A549 (cell line): Measurements from ENCODE around the gene CCL17. TPM values are rescaled to one million over a fixed set of nuclear protein-coding genes. Genes with fewer than 3 reads are reported as not detected.

Experiments used
- ATAC-seq, 2 experiments: fragments of 200-7000 bp in 1 of 2; fragments of >200 bp in 1 of 2; cut with Nextera tagmentation in 1 of 2; cut with Tn5 transposase in 1 of 2; 3 replicates each; pipeline versions ENCODE4 v1.8.0 to v1.9.1; 2018 to 2020; ENCODE audit warnings: mild to moderate bottlenecking in 1 of 2, moderate library complexity in 1 of 2
- CTCF ChIA-PET: fragments of 300-600 bp; sonication (Branson Sonifier 250); formaldehyde crosslinking; extraction: SDS; loops from one replicate; lab custom pipeline; 2021; ENCODE audit warnings: antibody characterized with exemption, inconsistent platforms; lab: Yijun Ruan, JAX
- POLR2A ChIA-PET: fragments of 350-600 bp; formaldehyde crosslinking; extraction: SDS; loops from one replicate; lab custom pipeline; 2021; ENCODE audit warnings: antibody characterized with exemption, inconsistent platforms; lab: Yijun Ruan, JAX
- DNase-seq, 2 experiments: peaks; one replicate each; pipeline versions ENCODE4 v3.0.0 to v3.0.0-alpha.2; 2011 to 2016; ENCODE audit warnings: low read depth in 1 of 2, low spot score in 1 of 2
- FAIRE-seq: peaks from 2 replicates; lab custom pipeline; 2011; peaks lifted over from hg19 to GRCh38; lab: Jason Lieb, UNC
- H3K27ac ChIP-seq, 2 experiments: fragments of >200 bp; sonication (Bioruptor Twin); formaldehyde crosslinking; 3 replicates each; pipeline ENCODE4 v1.5.1; 2016 to 2017
- H3K4me1 ChIP-seq: fragments of >200 bp; sonication (Bioruptor Twin); formaldehyde crosslinking; 3 replicates; pipeline ENCODE4 v1.6.1; 2016
- H3K4me2 ChIP-seq: fragments of >200 bp; sonication (Bioruptor Twin); formaldehyde crosslinking; 3 replicates; pipeline ENCODE4 v1.6.1; 2016
- H3K4me3 ChIP-seq: fragments of >200 bp; sonication (Bioruptor Twin); formaldehyde crosslinking; 3 replicates; pipeline ENCODE4 v1.5.1; 2016
- H3K9me3 ChIP-seq: fragments of >200 bp; sonication (Bioruptor Twin); formaldehyde crosslinking; 3 replicates; pipeline ENCODE4 v1.6.1; 2016
- BCL3 ChIP-seq: fragments of >200 bp; sonication (Bioruptor Twin); formaldehyde crosslinking; IDR thresholded peaks from 3 replicates; pipeline ENCODE4 v1.6.1; 2016
- CTCF ChIP-seq: fragments of >200 bp; sonication (Bioruptor Twin); formaldehyde crosslinking; IDR thresholded peaks from 3 replicates; pipeline ENCODE4 v1.5.1; 2016
- ESRRA ChIP-seq: fragments of 150-350 bp; IDR thresholded peaks from 2 replicates; pipeline ENCODE4 v1.6.1; 2014; ENCODE audit warnings: mild to moderate bottlenecking, low read length, borderline replicate concordance
- FOSB ChIP-seq: fragments of 250-450 bp; sonication (Bioruptor Pico); IDR thresholded peaks from 2 replicates; pipeline ENCODE4 v1.5.0; 2020; ENCODE audit warnings: mild to moderate bottlenecking, moderate library complexity
- FOSL2 ChIP-seq, 2 experiments: fragments of 450-650 bp in 1 of 2; fragments of >200 bp in 1 of 2; sonication (Bioruptor Twin) in 1 of 2; formaldehyde crosslinking; IDR thresholded peaks; 2 replicates each; pipeline versions ENCODE4 v1.5.0 to v1.6.1; 2016 to 2020; ENCODE audit warnings: mild to moderate bottlenecking in 1 of 2, moderate library complexity in 1 of 2
- HES2 ChIP-seq: fragments of >200 bp; sonication (Bioruptor Twin); formaldehyde crosslinking; IDR thresholded peaks from 2 replicates; pipeline ENCODE4 v1.6.1; 2016
- JUN ChIP-seq, 2 experiments: fragments of >200 bp; sonication (Bioruptor Twin); formaldehyde crosslinking; IDR thresholded peaks; 2 replicates in 1 of 2; 3 replicates in 1 of 2; pipeline ENCODE4 v1.6.1; 2016 to 2017
- MAX ChIP-seq: IDR thresholded peaks from 2 replicates; pipeline ENCODE4 v1.6.1; 2012
- MYC ChIP-seq: IDR thresholded peaks from 2 replicates; pipeline ENCODE4 v1.6.1; 2012; ENCODE audit warnings: mild to moderate bottlenecking, inconsistent platforms, low read length, improper control_type of control experiment, borderline replicate concordance
- PHF8 ChIP-seq: fragments of 200-600 bp; sonication (generic); IDR thresholded peaks from 2 replicates; pipeline ENCODE4 v1.6.1; 2016; ENCODE audit warnings: low read depth, mild to moderate bottlenecking, antibody characterized with exemption, moderate library complexity, borderline replicate concordance
- POLR2A ChIP-seq: IDR thresholded peaks from 2 replicates; pipeline ENCODE4 v1.6.1; 2012; ENCODE audit warnings: mild to moderate bottlenecking, low read length
- RAD21 ChIP-seq, 2 experiments: fragments of >200 bp in 1 of 2; sonication (Bioruptor Twin) in 1 of 2; formaldehyde crosslinking in 1 of 2; IDR thresholded peaks in 1 of 2; conservative IDR thresholded peaks in 1 of 2; 2 replicates in 1 of 2; 3 replicates in 1 of 2; pipeline ENCODE4 v1.6.1; 2012 to 2018; ENCODE audit warnings: inconsistent platforms in 1 of 2
- REST ChIP-seq: fragments of 200-600 bp; sonication (generic); IDR thresholded peaks from 2 replicates; pipeline ENCODE4 v1.6.1; 2016; ENCODE audit warnings: antibody characterized with exemption, mild to moderate bottlenecking, moderate library complexity
- WGBS: methylation state at CpG from one replicate; pipeline ENCODE4 v1.1.6; 2017; ENCODE audit errors: missing lambda C conversion rate; 5-methylcytosine and 5-hydroxymethylcytosine counted together
- polyA plus RNA-seq, 4 experiments: library from polyadenylated mRNA; depleted of rRNA in 3 of 4; stranded (reverse); fragments of >200 nt; fragmentation: RNase III in 1 of 4; extraction: RNeasy Plus Mini Kit Qiagen cat#74134 plus additional on column Dnase treatment in 1 of 4; gene quantifications; 2 replicates in 3 of 4; 3 replicates in 1 of 4; pipeline ENCODE4 v1.2.3, GENCODE V29; 2011 to 2017
- TF ChIP-seq, protein P1 (sequence below): fragments of 450-650 bp; IDR thresholded peaks from 2 replicates; pipeline ENCODE4 v1.6.1; 2014; ENCODE audit warnings: antibody characterized with exemption
- TF ChIP-seq, protein P2 (sequence below): IDR thresholded peaks from 2 replicates; pipeline ENCODE4 v1.6.1; 2012

CCL17 gene
- polyA plus RNA-seq, 2 of the 4 experiments (the other 2 are of a cell fraction) = not detected

DNA sequence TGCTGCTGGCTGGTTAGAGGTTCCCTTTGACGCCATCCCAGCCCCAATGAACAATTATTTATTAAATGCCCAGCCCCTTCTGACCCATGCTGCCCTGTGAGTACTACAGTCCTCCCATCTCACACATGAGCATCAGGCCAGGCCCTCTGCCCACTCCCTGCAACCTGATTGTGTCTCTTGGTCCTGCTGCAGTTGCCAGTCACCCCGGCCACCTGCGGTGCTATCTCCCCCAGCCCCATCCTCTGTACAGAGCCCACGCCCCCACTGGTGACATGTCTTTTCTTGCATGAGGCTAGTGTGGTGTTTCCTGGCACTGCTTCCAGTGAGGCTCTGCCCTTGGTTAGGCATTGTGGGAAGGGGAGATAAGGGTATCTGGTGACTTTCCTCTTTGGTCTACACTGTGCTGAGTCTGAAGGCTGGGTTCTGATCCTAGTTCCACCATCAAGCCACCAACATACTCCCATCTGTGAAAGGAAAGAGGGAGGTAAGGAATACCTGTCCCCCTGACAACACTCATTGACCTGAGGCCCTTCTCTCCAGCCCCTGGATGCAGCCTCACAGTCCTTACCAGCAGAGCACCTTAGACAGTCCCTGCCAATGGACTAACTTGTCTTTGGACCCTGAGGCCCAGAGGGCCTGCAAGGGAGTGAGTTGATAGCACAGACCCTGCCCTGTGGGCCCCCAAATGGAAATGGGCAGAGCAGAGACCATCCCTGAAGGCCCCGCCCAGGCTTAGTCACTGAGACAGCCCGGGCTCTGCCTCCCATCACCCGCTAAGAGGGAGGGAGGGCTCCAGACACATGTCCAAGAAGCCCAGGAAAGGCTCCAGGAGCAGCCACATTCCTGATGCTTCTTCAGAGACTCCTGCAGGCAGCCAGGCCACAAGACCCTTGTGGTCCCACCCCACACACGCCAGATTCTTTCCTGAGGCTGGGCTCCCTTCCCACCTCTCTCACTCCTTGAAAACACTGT, 21.0 kb upstream of the CCL17 start:
- H3K9me3 ChIP-seq = no peaks in the 10 kb centered on the region
- POLR2A ChIA-PET = no interaction called here
- CTCF ChIA-PET = interaction anchor here (0.6 to 1.4 kb wide), 4 partner anchors 8 to 33 kb away, joined by 3 to 5 read pairs (median 3); no protein-coding TSS in a partner anchor
- no peak for FAIRE-seq
- H3K4me2 ChIP-seq = peak overlapping the region; percentile 23; the same call in 2 of the 3 replicates
- peaks cover 46% of the 10 kb centered on the region for H3K4me1 ChIP-seq
- ATAC-seq = peak; percentile 23 to 54; a peak in 4 of 6 replicates
- H3K27ac ChIP-seq = peak overlapping the region; percentile 34 to 83; a peak in 4 of 6 replicates
- TF ChIP-seq MAX (no peak), POLR2A (no peak), REST (no peak), ESRRA (no peak), PHF8 (no peak), MYC (no peak), FOSL2 (IDR thresholded peaks at IDR 0.05) (no peak), FOSL2 (CRISPR knock-in tag; IDR thresholded peaks at IDR 0.05) (no peak), BCL3 (no peak), CTCF (no peak), JUN (IDR thresholded peaks at IDR 0.05) (no peak), RAD21 (conservative IDR thresholded peaks at IDR 0.05 in 1 of 2, IDR thresholded peaks at IDR 0.05 in 1 of 2) (no peak), FOSB (CRISPR knock-in tag) (no peak), HES2 (no peak)
- TF ChIP-seq, protein P1, sequence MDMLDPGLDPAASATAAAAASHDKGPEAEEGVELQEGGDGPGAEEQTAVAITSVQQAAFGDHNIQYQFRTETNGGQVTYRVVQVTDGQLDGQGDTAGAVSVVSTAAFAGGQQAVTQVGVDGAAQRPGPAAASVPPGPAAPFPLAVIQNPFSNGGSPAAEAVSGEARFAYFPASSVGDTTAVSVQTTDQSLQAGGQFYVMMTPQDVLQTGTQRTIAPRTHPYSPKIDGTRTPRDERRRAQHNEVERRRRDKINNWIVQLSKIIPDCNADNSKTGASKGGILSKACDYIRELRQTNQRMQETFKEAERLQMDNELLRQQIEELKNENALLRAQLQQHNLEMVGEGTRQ = no peak
- TF ChIP-seq, protein P2, sequence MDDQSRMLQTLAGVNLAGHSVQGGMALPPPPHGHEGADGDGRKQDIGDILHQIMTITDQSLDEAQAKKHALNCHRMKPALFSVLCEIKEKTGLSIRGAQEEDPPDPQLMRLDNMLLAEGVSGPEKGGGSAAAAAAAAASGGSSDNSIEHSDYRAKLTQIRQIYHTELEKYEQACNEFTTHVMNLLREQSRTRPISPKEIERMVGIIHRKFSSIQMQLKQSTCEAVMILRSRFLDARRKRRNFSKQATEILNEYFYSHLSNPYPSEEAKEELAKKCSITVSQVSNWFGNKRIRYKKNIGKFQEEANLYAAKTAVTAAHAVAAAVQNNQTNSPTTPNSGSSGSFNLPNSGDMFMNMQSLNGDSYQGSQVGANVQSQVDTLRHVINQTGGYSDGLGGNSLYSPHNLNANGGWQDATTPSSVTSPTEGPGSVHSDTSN = no peak
- 47% methylated on average over 5 of the region's 8 CpGs for WGBS
- no peak for DNase-seq
- no peak overlapping the region for H3K4me3 ChIP-seq
